Measurements from ENCODE around the gene ENKD1.

The ENKD1 gene

GRCh38 chr16:67651847-67652246 lies 14.7 kb downstream of the ENKD1 start:
- no peak overlapping the region for H3K4me3 ChIP-seq (ENCODE audit: low read depth, low read length)
- no peak for TF ChIP-seq CTCF (IDR thresholded peaks at IDR 0.05; ENCODE audit: low read depth, low read length, missing control alignments)
- no peak for DNase-seq (ENCODE audit: low read depth)

- H3K4me3 ChIP-seq (ENCODE audit: low read depth, low read length), result no peak overlapping the region
- no peak for TF ChIP-seq CTCF (IDR thresholded peaks at IDR 0.05; ENCODE audit: low read depth, low read length, missing control alignments)
- no peak for DNase-seq (ENCODE audit: low read depth)
These were observed 15.5 kb downstream of the ENKD1 start for GRCh38 chr16:67651039-67651438.

- TF ChIP-seq CTCF (IDR thresholded peaks at IDR 0.05; ENCODE audit: low read depth, low read length, missing control alignments), result no peak
- H3K4me3 ChIP-seq (ENCODE audit: low read depth, low read length), result no peak overlapping the region
- DNase-seq (ENCODE audit: low read depth), result no peak
These were observed 16.5 kb downstream of the ENKD1 start for GRCh38 chr16:67650023-67650422.

- TF ChIP-seq CTCF (IDR thresholded peaks at IDR 0.05; ENCODE audit: low read depth, low read length, missing control alignments), result no peak
- H3K4me3 ChIP-seq (ENCODE audit: low read depth, low read length), result no peak overlapping the region
- no peak for DNase-seq (ENCODE audit: low read depth)
These were observed 17.0 kb downstream of the ENKD1 start for GRCh38 chr16:67649494-67649931.

- no peak overlapping the region for H3K4me3 ChIP-seq (ENCODE audit: low read depth, low read length)
- no peak for DNase-seq (ENCODE audit: low read depth)
- no peak for TF ChIP-seq CTCF (IDR thresholded peaks at IDR 0.05; ENCODE audit: low read depth, low read length, missing control alignments)
These were observed 17.7 kb downstream of the ENKD1 start for GRCh38 chr16:67648764-67649407.

- no peak overlapping the region for H3K4me3 ChIP-seq (ENCODE audit: low read depth, low read length)
- TF ChIP-seq CTCF (IDR thresholded peaks at IDR 0.05; ENCODE audit: low read depth, low read length, missing control alignments), result no peak
- DNase-seq (ENCODE audit: low read depth), result no peak
These were observed 18.3 kb downstream of the ENKD1 start for GRCh38 chr16:67648088-67648763.

GRCh38 chr16:67647681-67648080 lies 18.9 kb downstream of the ENKD1 start:
- TF ChIP-seq CTCF (IDR thresholded peaks at IDR 0.05; ENCODE audit: low read depth, low read length, missing control alignments), result no peak
- DNase-seq (ENCODE audit: low read depth), result no peak
- no peak overlapping the region for H3K4me3 ChIP-seq (ENCODE audit: low read depth, low read length)

Data from GM12864 (cell line).